CD4-positive, CD25-positive, alpha-beta regulatory T cell (primary cell): Measurements from ENCODE around the gene DDR2. TPM values are rescaled to one million over a fixed set of nuclear protein-coding genes. Genes with fewer than 3 reads are reported as not detected.
A peak's percentile ranks its signal among the peaks of the same experiment; 100 is the strongest.

ENCODE experiments used
- ATAC-seq, 2 donors: fragments of 150-1000 bp; cut with Tn5 transposase; one replicate each; pipeline ENCODE4 v1.10.0; 2021; ENCODE audit warnings: low read depth in 2 of 2, moderate number of reproducible peaks in 2 of 2, moderate library complexity in 1 of 2
- DNase-seq, 3 donors: peaks; one replicate each; pipeline versions ENCODE4 v3.0.0 to v3.0.0-alpha.2; 2012 to 2022; ENCODE audit warnings: mixed read lengths in 1 of 3
- H3K27ac ChIP-seq: one replicate; pipeline ENCODE4 v1.7.0; 2013; ENCODE audit warnings: mild to moderate bottlenecking, low read length; ENCODE audit not compliant: insufficient read depth, poor library complexity, severe bottlenecking
- H3K27me3 ChIP-seq: one replicate; pipeline ENCODE4 v1.7.0; 2013; ENCODE audit warnings: low read length; ENCODE audit not compliant: control insufficient read depth, insufficient read depth
- H3K36me3 ChIP-seq: one replicate; pipeline ENCODE4 v1.7.0; 2013; ENCODE audit warnings: mild to moderate bottlenecking, low read length, moderate library complexity; ENCODE audit not compliant: control insufficient read depth, insufficient read depth
- H3K4me1 ChIP-seq: 2 replicates; pipeline ENCODE4 v1.7.0; 2013; ENCODE audit warnings: mild to moderate bottlenecking, low read length; ENCODE audit not compliant: insufficient read depth, control insufficient read depth, poor library complexity, severe bottlenecking
- H3K4me3 ChIP-seq: one replicate; pipeline ENCODE4 v1.7.0; 2013; ENCODE audit warnings: low read depth, mild to moderate bottlenecking, low read length, moderate library complexity
- H3K9me3 ChIP-seq, 2 experiments: 1 replicate in 1 of 2; 2 replicates in 1 of 2; pipeline ENCODE4 v1.7.0; 2013; ENCODE audit warnings: low read length in 2 of 2, mild to moderate bottlenecking in 1 of 2, moderate library complexity in 1 of 2; ENCODE audit not compliant: control insufficient read depth in 2 of 2
- H3K27ac Mint-ChIP-seq, 3 donors: one replicate each; pipeline ENCODE4 v1.8.0; 2020 to 2022; ENCODE audit warnings: mild to moderate bottlenecking in 3 of 3, mixed read lengths in 3 of 3, moderate library complexity in 2 of 3
- H3K27me3 Mint-ChIP-seq: one replicate; pipeline ENCODE4 v1.8.0; 2022; ENCODE audit warnings: mild to moderate bottlenecking, mixed read lengths
- H3K36me3 Mint-ChIP-seq: one replicate; pipeline ENCODE4 v1.8.0; 2020; ENCODE audit warnings: mixed read lengths
- H3K4me1 Mint-ChIP-seq, 4 donors: one replicate each; pipeline ENCODE4 v1.8.0; 2020 to 2022; ENCODE audit warnings: mixed read lengths in 4 of 4, mild to moderate bottlenecking in 1 of 4
- H3K4me3 Mint-ChIP-seq, 4 donors: one replicate each; pipeline ENCODE4 v1.8.0; 2020 to 2022; ENCODE audit warnings: mild to moderate bottlenecking in 4 of 4, mixed read lengths in 4 of 4, moderate library complexity in 3 of 4
- H3K9me3 Mint-ChIP-seq, 7 donors: one replicate each; pipeline ENCODE4 v1.8.0; 2020 to 2022; ENCODE audit warnings: mixed read lengths in 7 of 7, mild to moderate bottlenecking in 3 of 7, moderate library complexity in 2 of 7
- polyA plus RNA-seq, 4 donors: library from polyadenylated mRNA; unstranded; fragments of 300-500 nt; fragmentation: Illumina TruSeq; gene quantifications; one replicate each; pipeline ENCODE4 v1.2.3, GENCODE V29; 2021
- total RNA-seq: library from RNA; stranded (reverse); gene quantifications from one replicate; pipeline ENCODE4 v1.2.3, GENCODE V29; 2022

DDR2 gene
- total and polyA plus RNA-seq, 5 donors from 2014 or later = 0.32 TPM; not detected in 4

GRCh38 chr1:162822391-162823200 lies 190.3 kb downstream of the DDR2 start:
- H3K27me3 Mint-ChIP-seq = peaks cover 26% of the 10 kb centered on the region
- H3K27me3 ChIP-seq = peaks cover 8% of the 10 kb centered on the region
- H3K4me3 ChIP-seq = peak overlapping the region; percentile 47
- DNase-seq (no peak), ATAC-seq (no peak)
- peaks cover 0 to 4% (median 0%) of the 10 kb centered on the region in 7 donors for H3K9me3 Mint-ChIP-seq
- peaks cover 20% of the 10 kb centered on the region for H3K4me1 ChIP-seq
- H3K27ac ChIP-seq = no peak overlapping the region
- H3K9me3 ChIP-seq = no peaks in the 10 kb centered on the region
- peak overlapping the region; percentile 54 to 83 (median 68) for H3K4me3 Mint-ChIP-seq
- H3K4me1 Mint-ChIP-seq = peaks cover 6 to 17% (median 13%) of the 10 kb centered on the region in 4 donors
- H3K36me3 Mint-ChIP-seq = peaks cover 9% of the 10 kb centered on the region
- H3K36me3 ChIP-seq = no peaks in the 10 kb centered on the region
- peak overlapping the region; percentile 33 to 60 (median 33) for H3K27ac Mint-ChIP-seq

GRCh38 chr1:162823231-162823630 lies 191.0 kb downstream of the DDR2 start:
- Histone ChIP-seq H3K4me1 (peaks cover 20% of the 10 kb centered on the region), H3K27ac (no peak overlapping the region), H3K27me3 (peaks cover 6% of the 10 kb centered on the region), H3K4me3 (peak overlapping the region; percentile 22), H3K36me3 (no peaks in the 10 kb centered on the region), H3K9me3 (no peaks in the 10 kb centered on the region)
- Mint-ChIP-seq H3K4me3 (peak overlapping the region in 3 of 4 donors; percentile 37 to 74 (median 54)), H3K9me3 (peaks cover 0 to 4% (median 0%) of the 10 kb centered on the region in 7 donors), H3K4me1 (peaks cover 6 to 17% (median 13%) of the 10 kb centered on the region in 4 donors), H3K36me3 (peaks cover 7% of the 10 kb centered on the region), H3K27me3 (peaks cover 23% of the 10 kb centered on the region), H3K27ac (no peak overlapping the region)
- ATAC-seq = peak; percentile 68 to 77
- DNase-seq = peak in 2 of 3 donors; percentile 4 to 45

DNA sequence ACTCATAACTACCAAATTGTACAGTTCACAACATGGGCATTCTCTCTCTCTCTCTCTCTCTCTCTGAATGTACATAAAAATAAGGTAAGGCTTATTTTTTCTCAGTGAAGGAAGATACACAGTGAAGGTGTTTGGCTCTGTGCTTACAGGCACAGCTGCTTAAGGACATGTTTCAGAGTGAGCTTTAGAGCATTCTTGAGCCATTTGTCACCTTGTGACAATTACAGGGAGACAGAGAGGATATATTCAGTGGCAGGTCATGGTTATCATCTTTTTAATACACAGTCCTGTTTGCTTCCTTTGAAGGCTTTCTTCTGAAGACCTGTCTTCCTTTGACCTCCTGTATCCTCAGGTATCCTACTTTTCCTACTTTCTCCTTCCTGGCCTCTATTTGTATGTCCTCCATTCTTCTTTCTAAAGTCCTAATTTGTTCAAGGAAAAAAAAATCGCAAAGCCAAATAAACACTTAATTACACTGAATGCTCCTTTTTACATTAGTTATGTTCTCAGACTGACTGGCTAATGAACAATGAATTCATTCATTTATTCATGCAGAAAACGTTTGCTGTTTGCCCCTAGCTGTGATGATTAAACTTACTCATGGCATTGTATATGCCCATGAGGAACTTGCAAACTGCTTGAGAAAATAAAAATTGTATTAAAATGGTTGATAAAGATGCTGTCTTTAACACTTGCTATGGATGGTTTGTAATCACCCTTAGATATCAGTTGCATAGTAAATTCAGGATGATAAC lies 191.7 kb downstream of the DDR2 start:
- H3K27me3 ChIP-seq = peaks cover 6% of the 10 kb centered on the region
- peaks cover 6 to 17% (median 13%) of the 10 kb centered on the region in 4 donors for H3K4me1 Mint-ChIP-seq
- H3K27me3 Mint-ChIP-seq = peaks cover 22% of the 10 kb centered on the region
- H3K36me3 Mint-ChIP-seq = peaks cover 5% of the 10 kb centered on the region
- no peak overlapping the region for H3K27ac Mint-ChIP-seq
- H3K4me3 Mint-ChIP-seq = peak overlapping the region in 1 of 4 donors; percentile 51
- H3K9me3 Mint-ChIP-seq = peaks cover 0 to 4% (median 0%) of the 10 kb centered on the region in 7 donors
- no peaks in the 10 kb centered on the region for H3K36me3 ChIP-seq
- no peak overlapping the region for H3K4me3 ChIP-seq
- DNase-seq = no peak
- no peaks in the 10 kb centered on the region for H3K9me3 ChIP-seq
- peaks cover 20% of the 10 kb centered on the region for H3K4me1 ChIP-seq
- no peak for ATAC-seq
- no peak overlapping the region for H3K27ac ChIP-seq

- peaks cover 14% of the 10 kb centered on the region for H3K27me3 Mint-ChIP-seq
Observed at GRCh38 chr1:162829268-162829667, 197.0 kb downstream of the DDR2 start.

DNA sequence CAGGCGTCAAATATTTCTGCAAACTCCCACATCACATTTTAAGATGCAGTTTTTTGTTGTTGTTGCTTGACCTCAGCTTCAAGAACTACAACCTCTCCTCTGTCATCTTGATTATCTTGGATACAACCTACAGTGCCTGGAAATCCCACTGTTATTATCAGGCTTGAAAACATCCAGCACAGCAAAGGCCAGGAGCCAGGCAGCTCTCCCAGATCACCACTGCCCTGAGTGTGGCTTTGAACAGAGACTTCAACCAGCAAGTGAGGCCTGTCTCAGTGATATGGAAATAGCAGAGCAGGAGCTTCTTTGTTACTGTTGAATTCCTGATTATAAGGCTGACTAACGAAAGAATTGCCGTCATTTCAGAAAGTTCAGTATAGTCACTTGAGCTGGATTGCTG lies 200.2 kb downstream of the DDR2 start:
- Histone ChIP-seq H3K4me3 (no peak overlapping the region), H3K27ac (no peak overlapping the region), H3K9me3 (no peaks in the 10 kb centered on the region), H3K36me3 (no peaks in the 10 kb centered on the region), H3K4me1 (no peaks in the 10 kb centered on the region), H3K27me3 (peaks cover 3% of the 10 kb centered on the region)
- Mint-ChIP-seq H3K36me3 (no peaks in the 10 kb centered on the region), H3K4me1 (peaks cover 0 to 10% (median 5%) of the 10 kb centered on the region in 4 donors), H3K9me3 (peaks cover 0 to 5% (median 0%) of the 10 kb centered on the region in 7 donors), H3K4me3 (no peak overlapping the region), H3K27ac (no peak overlapping the region), H3K27me3 (peaks cover 5% of the 10 kb centered on the region)
- ATAC-seq (no peak), DNase-seq (no peak)

More at GRCh38 chr1:162829268-162829667, 197.0 kb downstream of the DDR2 start:
- Histone ChIP-seq H3K4me3 (no peak overlapping the region), H3K27me3 (peaks cover 9% of the 10 kb centered on the region), H3K4me1 (no peaks in the 10 kb centered on the region), H3K27ac (no peak overlapping the region), H3K9me3 (no peaks in the 10 kb centered on the region), H3K36me3 (no peaks in the 10 kb centered on the region)
- H3K9me3 Mint-ChIP-seq = peaks cover 0 to 4% (median 0%) of the 10 kb centered on the region in 7 donors
- H3K27ac Mint-ChIP-seq = peak overlapping the region in 1 of 3 donors; percentile 88
- H3K36me3 Mint-ChIP-seq = peaks cover 5% of the 10 kb centered on the region
- no peak for ATAC-seq
- H3K4me3 Mint-ChIP-seq = no peak overlapping the region
- peaks cover 0 to 1% (median 0%) of the 10 kb centered on the region in 4 donors for H3K4me1 Mint-ChIP-seq
- no peak for DNase-seq

GRCh38 chr1:162835157-162835899 lies 203.1 kb downstream of the DDR2 start:
- peak in 1 of 3 donors; percentile 70 for DNase-seq
- Histone ChIP-seq H3K4me1 (no peaks in the 10 kb centered on the region), H3K36me3 (no peaks in the 10 kb centered on the region), H3K27me3 (no peaks in the 10 kb centered on the region), H3K4me3 (no peak overlapping the region), H3K9me3 (peaks cover 12 to 18% of the 10 kb centered on the region in 2 experiments), H3K27ac (no peak overlapping the region)
- no peak overlapping the region for H3K27ac Mint-ChIP-seq
- peaks cover 4% of the 10 kb centered on the region for H3K36me3 Mint-ChIP-seq
- H3K27me3 Mint-ChIP-seq = peaks cover 11% of the 10 kb centered on the region
- no peak for ATAC-seq
- H3K4me3 Mint-ChIP-seq = no peak overlapping the region
- peaks cover 0 to 24% (median 5%) of the 10 kb centered on the region in 7 donors for H3K9me3 Mint-ChIP-seq
- H3K4me1 Mint-ChIP-seq = peaks cover 0 to 10% (median 5%) of the 10 kb centered on the region in 4 donors
